ENCODE measurements around the gene EBF3.

EBF3 gene

GRCh38 chr10:129958629-129959543, 5.2 kb downstream of the EBF3 start:
- DNase-seq, result no peak

GRCh38 chr10:129958148-129958628, 5.9 kb downstream of the EBF3 start:
- DNase-seq, result peak; percentile 59

GRCh38 chr10:129956876-129957673, 7.0 kb downstream of the EBF3 start:
- DNase-seq, result no peak

- no peak for DNase-seq
Observed at GRCh38 chr10:129956286-129956670, 7.8 kb downstream of the EBF3 start.

- no peak for DNase-seq
Observed at GRCh38 chr10:129955601-129956285, 8.3 kb downstream of the EBF3 start.

DNA sequence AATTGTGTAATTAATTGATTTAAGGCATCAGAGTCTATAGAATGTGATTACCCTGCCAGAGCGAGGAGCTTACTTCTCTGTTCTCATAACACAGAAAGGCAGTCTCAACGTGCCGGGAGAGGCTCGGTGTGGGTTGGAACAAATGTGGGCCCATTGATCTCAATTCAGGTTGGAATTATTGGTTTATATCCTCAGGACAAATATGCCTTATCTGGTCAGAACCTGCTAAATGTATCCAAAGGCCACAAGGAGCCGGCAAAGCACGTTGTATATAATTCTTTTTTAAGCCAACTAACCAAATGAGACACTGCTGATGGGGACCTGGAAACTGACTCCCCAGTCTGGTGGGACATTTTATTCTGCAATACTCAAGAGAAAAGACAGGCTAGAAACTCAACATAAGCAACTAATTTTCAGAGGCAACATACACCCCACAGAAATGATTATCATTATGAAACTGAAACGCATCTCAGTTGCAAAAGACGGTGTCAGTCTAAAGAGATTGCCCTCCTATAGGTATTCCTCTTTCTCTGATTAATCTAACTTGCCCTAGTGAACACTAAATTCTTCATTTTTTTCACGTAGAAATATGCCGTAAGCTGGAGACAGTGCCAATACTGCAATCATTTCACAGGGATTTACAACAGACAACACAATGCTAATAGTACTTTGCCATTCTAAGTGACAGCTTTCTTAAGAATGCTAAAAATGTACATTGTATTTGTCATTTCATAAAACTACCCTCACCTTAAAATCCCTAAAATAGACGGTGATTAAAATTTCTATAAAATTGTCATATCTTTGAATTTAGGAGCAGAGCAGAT, 9.4 kb downstream of the EBF3 start:
- no peak for DNase-seq

DNA sequence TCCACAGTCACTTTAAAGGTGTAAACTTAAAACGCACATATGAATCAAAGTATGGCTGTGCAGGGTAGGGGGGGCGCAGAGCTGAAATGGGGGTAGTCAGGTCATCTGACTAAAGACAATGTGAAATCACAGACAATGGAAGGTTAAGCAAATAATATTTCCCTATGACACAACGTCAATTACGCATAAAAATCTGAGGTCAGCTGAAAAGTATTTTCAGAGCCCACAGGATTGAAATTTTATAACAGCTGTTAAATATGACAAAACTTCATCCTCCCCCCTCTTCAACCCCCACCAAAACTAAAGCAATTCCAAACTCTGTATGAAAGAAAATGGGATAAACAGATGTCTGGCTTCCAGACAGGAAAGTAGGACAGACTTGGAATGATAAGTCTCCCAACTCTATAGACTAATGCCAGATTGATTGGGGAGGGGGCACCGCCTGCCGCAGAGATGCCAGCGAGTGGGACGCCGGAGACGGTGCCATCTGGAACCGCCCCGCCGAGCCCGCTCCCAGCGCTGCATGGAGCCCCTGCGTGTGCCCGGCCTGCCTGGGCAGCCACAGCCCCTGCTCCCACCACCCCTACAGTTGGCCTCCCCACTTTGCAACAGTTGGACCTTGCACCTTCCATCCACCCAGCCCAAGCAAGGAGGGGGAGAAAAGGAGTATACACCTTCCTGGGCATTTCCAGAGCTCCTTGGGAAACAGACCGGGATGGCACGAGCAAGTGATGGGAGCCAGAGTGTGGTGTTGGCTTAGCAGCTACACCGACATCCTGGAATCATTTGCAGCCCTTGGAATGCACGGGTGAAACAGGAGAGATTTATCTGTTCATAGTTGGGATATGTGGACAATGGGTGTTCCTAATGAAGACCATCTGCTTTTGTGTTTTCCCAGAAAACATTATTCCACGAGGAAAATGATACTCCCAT, 10.7 kb downstream of the EBF3 start:
- peak; percentile 88 for DNase-seq

- no peak for DNase-seq
Observed at GRCh38 chr10:129952378-129953118, 11.5 kb downstream of the EBF3 start.

DNA sequence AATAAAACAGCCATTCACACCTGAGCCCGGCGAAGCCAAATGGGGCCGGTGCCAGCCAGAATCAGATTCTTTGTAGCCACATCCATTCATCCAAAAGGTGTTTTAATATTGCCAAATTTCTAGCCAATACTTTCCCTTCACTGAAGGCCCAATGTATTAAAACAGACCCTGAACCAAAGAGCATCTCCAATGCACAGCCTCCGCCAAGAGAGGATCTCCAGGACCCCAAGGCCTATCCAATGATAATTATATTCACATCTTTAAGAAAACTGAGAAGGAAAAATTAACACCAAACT, 12.2 kb downstream of the EBF3 start:
- no peak for DNase-seq

DNA sequence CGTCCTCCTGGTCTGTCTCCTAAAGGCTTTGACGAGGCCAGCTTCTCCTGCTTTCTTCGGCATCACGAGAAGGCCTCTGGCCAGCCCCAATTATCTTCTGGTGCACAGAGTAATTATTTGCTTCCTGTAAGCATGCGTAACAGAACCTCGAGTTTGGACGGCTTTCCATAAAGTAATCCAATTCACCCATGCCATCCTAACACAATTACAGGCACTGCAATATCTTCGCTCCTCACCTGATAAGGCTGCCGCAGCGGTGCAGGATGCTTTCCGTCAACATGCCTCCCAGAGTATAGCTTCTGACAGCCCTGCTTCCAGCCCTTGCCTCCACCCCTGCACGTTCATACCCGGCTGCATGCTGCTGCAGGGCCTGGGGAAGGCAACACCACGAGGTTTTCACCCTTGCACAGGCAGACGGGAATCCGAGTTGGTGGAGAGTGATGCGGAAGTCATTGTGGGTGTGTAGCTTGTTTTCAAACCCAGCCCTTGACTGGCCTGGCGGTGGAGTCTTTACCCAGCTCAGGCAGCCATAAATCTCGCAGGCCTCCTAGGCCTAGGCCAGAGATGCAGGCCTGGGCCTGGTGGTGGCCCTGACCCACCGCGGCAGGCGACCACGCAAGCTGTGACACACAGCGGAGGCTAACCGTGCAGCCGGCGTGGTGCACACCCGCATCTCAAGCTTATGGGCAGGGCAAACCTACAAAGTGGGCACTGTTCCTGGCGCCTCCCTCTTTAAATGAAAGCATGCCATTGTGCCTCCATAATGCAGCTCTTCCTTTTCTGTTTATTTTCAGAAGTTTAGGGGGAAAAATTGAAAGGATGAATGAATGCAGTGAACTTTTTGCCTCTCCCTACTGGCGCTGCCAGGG, 12.7 kb downstream of the EBF3 start:
- no peak for DNase-seq

DNA sequence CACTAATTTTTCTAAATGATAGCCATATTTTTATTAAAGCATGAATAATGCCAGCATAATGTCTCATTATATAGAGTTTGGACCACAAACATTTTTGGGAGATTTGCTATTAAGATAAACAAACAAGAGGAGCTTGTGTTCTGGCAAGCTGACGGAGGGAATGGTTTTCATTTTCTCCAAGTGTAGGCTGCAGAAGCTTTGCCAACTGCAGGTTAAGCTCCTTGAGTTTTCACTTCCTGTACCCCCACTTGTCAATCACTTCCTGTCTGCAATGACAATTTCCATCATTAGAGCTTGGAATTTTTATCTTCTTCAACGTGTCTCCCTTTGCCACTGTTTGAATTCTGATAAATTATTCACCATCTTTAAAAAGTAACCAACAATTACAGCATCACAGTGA, 13.4 kb downstream of the EBF3 start:
- DNase-seq, result no peak

GRCh38 chr10:129949891-129950291, 14.2 kb downstream of the EBF3 start:
- DNase-seq, result peak; percentile 65

DNA sequence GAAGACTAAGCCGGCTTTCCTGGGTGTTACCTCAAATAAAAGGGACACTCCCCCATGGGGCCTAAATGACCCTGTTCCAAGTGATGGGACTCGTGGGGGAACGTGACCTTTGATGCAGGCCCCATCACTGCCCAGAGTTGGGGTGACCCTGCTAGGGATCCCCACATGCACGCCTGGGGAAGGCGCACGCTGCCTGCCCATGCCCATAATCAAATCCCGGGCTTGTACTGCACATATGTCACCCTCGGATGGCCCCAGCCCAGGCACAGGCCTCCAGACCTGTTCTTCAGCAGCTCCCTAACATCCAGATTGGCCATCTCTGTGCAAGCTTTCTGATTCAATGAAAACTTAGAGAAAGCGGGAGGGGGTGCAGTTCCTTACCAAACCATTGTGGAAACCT, 14.7 kb downstream of the EBF3 start:
- no peak for DNase-seq

- DNase-seq, result no peak
Observed at GRCh38 chr10:129946859-129947258, 17.2 kb downstream of the EBF3 start.

DNA sequence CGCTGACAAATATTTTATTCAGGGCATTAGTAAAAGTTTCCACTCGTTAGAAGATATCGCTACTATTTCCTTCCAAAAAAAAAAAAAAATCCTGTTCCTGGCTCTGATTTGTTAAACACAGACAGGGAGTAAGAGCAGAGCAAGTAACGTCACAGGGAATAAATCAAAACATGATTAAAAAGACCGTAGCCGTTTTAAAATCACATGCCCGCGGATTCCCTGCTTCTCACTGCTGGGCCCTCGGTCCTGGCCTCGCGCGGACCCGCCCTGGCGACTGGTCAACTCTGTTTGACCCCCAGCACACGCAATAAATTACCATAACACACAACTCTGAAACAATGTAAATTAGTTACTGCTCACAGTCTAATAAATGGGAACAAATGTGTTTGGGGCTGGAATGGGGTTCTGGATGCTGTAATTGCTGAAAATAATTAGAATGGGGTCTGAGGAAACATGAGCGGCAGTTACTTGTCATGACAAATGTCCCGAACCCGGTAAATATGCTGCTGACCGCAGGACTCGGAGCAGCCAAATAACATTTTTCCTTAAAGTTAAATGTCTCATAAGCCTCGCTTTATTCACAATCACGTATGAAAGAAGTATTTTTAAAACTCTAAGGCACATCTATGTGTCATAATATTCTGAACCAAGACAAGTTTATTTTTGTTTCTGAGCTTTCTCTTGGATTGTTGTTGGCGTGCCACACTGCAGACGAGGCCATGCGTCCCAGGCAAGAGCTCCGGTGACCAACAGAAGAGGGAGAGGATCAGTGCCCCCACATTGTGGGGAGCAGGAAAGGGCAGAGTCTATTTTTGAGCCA, 17.9 kb downstream of the EBF3 start:
- peak; percentile 55 for DNase-seq

DNA sequence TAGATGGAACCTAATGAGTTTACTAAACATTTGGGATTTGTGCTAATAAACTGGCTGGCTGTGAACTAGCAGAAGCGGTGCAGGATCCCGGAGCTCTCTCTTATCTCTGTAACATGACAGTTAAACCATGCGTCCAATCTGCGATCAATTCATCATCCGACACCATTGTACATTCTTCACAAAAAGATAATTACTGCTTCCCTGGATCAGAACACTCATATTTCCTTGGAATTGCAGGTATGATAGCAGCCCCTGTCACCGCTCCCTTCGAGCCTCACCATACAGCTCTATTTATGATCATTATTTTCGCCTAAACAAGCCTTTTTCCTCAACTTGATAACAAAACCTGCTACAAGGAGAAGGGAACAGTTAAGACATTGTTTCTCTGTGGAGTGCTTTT, 18.5 kb downstream of the EBF3 start:
- DNase-seq, result no peak

DNA sequence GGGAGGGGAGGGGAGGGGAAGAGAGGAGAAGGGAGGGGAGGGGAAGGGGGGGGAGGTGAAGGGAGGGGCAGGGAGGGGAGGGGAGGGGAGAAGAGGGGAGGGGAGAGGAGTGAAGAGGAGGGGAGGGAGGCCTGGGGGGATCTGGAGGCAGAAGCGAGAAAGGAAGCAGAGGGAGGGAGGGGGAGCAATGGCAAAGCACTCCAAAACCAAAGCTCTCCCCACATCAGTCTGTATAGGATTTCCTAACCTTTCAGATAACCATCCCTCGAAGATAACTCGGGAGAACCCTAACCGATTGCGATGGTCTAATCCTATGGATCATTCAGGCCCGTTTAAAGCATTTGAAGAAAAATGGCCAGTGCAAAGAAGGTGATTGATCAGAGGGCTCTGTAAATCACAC, 19.0 kb downstream of the EBF3 start:
- DNase-seq, result no peak

DNA sequence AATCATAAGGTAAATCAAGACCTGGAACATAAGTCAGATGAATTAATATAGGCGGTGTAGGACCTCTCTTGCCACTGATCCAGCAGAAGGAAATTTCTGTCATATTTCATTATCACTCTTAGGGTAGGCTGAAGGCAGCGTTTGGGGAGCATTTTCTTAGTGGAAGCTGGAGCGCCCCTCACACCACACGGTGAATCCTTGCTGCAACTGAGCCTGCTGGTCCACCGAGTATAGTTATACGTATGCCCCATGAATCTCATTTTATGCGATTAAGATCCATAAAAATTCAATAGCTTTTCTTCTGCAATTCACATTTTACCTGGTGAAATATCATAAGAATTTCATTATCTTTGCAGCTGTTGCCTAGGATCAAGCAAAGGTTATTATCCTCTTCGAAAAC, 19.6 kb downstream of the EBF3 start:
- DNase-seq, result no peak

All from fibroblast of upper back skin (primary cell).